Ovary (tissue), 9 donors: ENCODE results near the gene ZSWIM6. TPM values are rescaled to one million over a fixed set of nuclear protein-coding genes. Genes with fewer than 3 reads are reported as not detected.

Experiments used
- DNase-seq, 5 donors: peaks; one replicate each; pipeline ENCODE4 v3.0.0-alpha.2; 2019 to 2020
- H3K27ac ChIP-seq, 2 donors: fragments of 200-600 bp; one replicate each; pipeline versions ENCODE4 v1.5.1 to v1.8.0; 2019 to 2022
- H3K27me3 ChIP-seq: fragments of 200-600 bp; one replicate; pipeline ENCODE4 v1.8.0; 2022
- H3K36me3 ChIP-seq: fragments of 200-600 bp; sonication (generic); one replicate; pipeline ENCODE4 v1.5.1; 2019
- H3K4me1 ChIP-seq: one replicate; pipeline ENCODE4 v1.8.1; 2013; ENCODE audit warnings: mild to moderate bottlenecking, moderate library complexity; ENCODE audit not compliant: insufficient read depth
- H3K4me3 ChIP-seq: fragments of 200-600 bp; sonication (generic); one replicate; pipeline ENCODE4 v1.5.1; 2017
- H3K9me3 ChIP-seq, 2 donors: fragments of 200-600 bp in 1 of 2; sonication (generic) in 1 of 2; one replicate each; pipeline versions ENCODE4 v1.5.1 to v1.8.1; 2013 to 2019; ENCODE audit warnings: mild to moderate bottlenecking in 1 of 2, moderate library complexity in 1 of 2
- EP300 ChIP-seq: sonication (generic); formaldehyde crosslinking; IDR thresholded peaks from one replicate; pipeline ENCODE4 v1.6.1; 2017; ENCODE audit warnings: antibody characterized with exemption
- POLR2A ChIP-seq: fragments of 450-650 bp; IDR thresholded peaks from one replicate; pipeline ENCODE4 v1.6.1; 2017; ENCODE audit warnings: antibody characterized with exemption, mild to moderate bottlenecking, moderate library complexity
- WGBS, 3 donors: extraction: QIAGEN DNeasy Blood & Tissue Kit in 1 of 3; methylation state at CpG; one replicate each; pipeline versions ENCODE4 v1.1.5 to v1.1.7; 2013 to 2017; 5-methylcytosine and 5-hydroxymethylcytosine counted together
- intact Hi-C, 4 donors: fragments of 100-400 bp; cut with DNase I; formaldehyde crosslinking; loops; one replicate each; pipeline versions ENCODE4 v1.11.0 to v1.15.1; 2022 to 2023
- polyA plus RNA-seq, 2 donors: library from polyadenylated mRNA; stranded (reverse); fragments of 200-250 nt in 1 of 2; fragments of 350-450 nt in 1 of 2; fragmentation: Illumina TruSeq in 1 of 2; extraction: RNeasy Lipid Tissue Mini Kit (QIAGEN cat#74804) in 1 of 2; gene quantifications; one replicate each; pipeline ENCODE4 v1.2.3, GENCODE V29; 2013 to 2014
- total RNA-seq, 7 donors: library from RNA; depleted of rRNA in 2 of 7; stranded (reverse); fragments of >200 nt in 2 of 7; fragmentation: NEBNext Ultra II Directional in 3 of 7; extraction: Animal tissue kit (Norgen Biotek cat#: 25700) in 3 of 7; gene quantifications; one replicate each; pipeline versions ENCODE4 v1.1.0 to v1.2.4, GENCODE V29; 2016 to 2023
- TF ChIP-seq, protein P1 (sequence below), 3 donors: fragments of 450-650 bp in 2 of 3; fragments of 200-600 bp in 1 of 3; IDR thresholded peaks; one replicate each; pipeline versions ENCODE4 v1.5.1 to v1.8.0; 2016 to 2022; ENCODE audit warnings: antibody characterized with exemption in 3 of 3, mild to moderate bottlenecking in 1 of 3
- donor health status: DM: no; HTN: no; CAD: no; lungs with moderate emphysema.
- donor health status: DM: no; HTN: no; CAD: no.
- donor health status: Bipolar disorder and iron deficiency.
- donor health status: DM: yes; HTN: yes; CAD: no.
- donor health status: DM: no; HTN: no; CAD: no.
- donor health status: DM: yes; HTN: yes; CAD: no.

ZSWIM6 gene
- total and polyA plus RNA-seq, 9 donors, result 4.1 to 15.3 (median 10.6) TPM

DNA sequence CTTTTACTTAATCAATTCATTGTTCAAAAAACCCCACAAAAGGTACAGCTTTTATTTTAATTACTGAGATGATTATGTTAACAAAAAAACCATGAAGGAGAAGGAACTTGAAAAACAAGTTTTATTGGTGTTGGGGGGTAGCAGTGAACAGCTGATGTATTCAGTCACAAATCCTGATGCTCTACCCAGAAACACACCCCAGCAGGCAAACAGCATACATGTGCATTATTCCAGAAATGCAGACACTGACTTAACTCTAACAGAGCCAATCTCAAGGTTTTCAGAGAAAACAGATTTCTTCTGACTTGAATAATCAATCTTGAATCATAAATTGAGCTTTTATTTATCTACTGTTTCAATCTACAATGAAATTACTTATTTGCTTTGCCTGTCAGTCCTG lies 175.2 kb downstream of the ZSWIM6 start:
- H3K4me1 ChIP-seq, result no peaks in the 10 kb centered on the region
- no peaks in the 10 kb centered on the region for H3K27me3 ChIP-seq
- intact Hi-C loops, result no loop called here
- TF ChIP-seq, protein P1, sequence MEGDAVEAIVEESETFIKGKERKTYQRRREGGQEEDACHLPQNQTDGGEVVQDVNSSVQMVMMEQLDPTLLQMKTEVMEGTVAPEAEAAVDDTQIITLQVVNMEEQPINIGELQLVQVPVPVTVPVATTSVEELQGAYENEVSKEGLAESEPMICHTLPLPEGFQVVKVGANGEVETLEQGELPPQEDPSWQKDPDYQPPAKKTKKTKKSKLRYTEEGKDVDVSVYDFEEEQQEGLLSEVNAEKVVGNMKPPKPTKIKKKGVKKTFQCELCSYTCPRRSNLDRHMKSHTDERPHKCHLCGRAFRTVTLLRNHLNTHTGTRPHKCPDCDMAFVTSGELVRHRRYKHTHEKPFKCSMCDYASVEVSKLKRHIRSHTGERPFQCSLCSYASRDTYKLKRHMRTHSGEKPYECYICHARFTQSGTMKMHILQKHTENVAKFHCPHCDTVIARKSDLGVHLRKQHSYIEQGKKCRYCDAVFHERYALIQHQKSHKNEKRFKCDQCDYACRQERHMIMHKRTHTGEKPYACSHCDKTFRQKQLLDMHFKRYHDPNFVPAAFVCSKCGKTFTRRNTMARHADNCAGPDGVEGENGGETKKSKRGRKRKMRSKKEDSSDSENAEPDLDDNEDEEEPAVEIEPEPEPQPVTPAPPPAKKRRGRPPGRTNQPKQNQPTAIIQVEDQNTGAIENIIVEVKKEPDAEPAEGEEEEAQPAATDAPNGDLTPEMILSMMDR (IDR thresholded peaks at IDR 0.05), result no peak
- no peak for TF ChIP-seq POLR2A
- TF ChIP-seq EP300, result no peak
- H3K4me3 ChIP-seq, result no peak overlapping the region
- H3K36me3 ChIP-seq, result no peaks in the 10 kb centered on the region
- no peak for DNase-seq
- no peaks in the 10 kb centered on the region for H3K9me3 ChIP-seq
- no peak overlapping the region for H3K27ac ChIP-seq

DNA sequence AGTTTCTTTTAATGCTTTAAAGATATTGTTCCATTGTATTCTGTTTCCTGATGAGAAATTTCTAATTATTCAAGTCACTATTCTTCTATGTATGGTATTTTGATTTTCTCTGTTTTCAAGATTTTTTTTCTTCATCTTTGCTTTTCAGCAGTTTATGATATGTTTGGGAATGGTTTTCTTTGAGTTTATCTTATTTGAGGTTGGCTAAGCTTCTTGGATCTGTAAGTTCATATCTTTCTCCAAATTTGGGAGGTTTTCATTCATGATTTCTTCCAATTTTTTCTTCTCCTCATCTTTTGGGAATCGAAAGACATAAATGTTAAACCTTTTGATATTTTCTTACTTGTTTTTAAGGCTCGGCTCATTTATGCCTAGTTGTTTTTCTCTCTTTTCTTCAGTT lies 184.9 kb downstream of the ZSWIM6 start:
- H3K4me3 ChIP-seq, result no peak overlapping the region
- TF ChIP-seq POLR2A (no peak), EP300 (no peak)
- TF ChIP-seq, protein P1 (IDR thresholded peaks at IDR 0.05), result no peak
- no peaks in the 10 kb centered on the region for H3K27me3 ChIP-seq
- H3K36me3 ChIP-seq, result no peaks in the 10 kb centered on the region
- DNase-seq, result no peak
- H3K4me1 ChIP-seq, result no peaks in the 10 kb centered on the region
- WGBS, 3 donors, result 97 to 100% (median 98%) methylated on average over 2 of the region's 2 CpGs
- H3K9me3 ChIP-seq, result no peaks in the 10 kb centered on the region
- intact Hi-C loops, result no loop called here
- H3K27ac ChIP-seq, result no peak overlapping the region

DNA sequence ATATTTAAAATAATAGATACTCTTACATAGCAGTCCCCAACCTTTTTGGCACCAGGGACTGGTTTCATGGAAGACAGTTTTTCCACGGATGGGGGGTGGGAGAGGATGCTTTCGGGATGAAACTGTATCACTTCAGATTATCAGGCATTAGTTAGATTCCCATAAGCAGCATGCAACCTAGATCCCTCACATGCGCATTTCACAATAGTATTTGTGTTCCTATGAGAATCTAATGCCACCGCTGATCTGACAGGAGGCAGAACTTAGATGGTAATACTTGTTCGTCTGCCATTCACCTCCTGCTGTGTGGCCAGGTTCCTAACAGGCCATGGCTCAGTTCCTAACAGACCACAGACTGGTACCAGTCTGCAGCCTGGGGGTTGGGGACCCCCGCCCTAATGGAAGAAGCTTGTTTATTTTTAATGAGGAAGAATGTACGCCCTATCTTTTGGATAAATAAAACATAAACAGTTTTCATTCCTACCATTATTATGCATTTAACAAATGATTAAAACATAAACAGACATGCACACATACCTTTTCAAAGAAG lies 187.7 kb downstream of the ZSWIM6 start:
- no peak overlapping the region for H3K4me3 ChIP-seq
- no peaks in the 10 kb centered on the region for H3K9me3 ChIP-seq
- DNase-seq, result no peak
- no peaks in the 10 kb centered on the region for H3K36me3 ChIP-seq
- no peak for TF ChIP-seq POLR2A
- TF ChIP-seq, protein P1 (IDR thresholded peaks at IDR 0.05), result no peak
- TF ChIP-seq EP300, result no peak
- H3K27ac ChIP-seq, result no peak overlapping the region
- H3K27me3 ChIP-seq, result no peaks in the 10 kb centered on the region
- no peaks in the 10 kb centered on the region for H3K4me1 ChIP-seq
- intact Hi-C loops, result no loop called here
- WGBS, 3 donors, result 33 to 44% (median 43%) methylated on average over 7 of the region's 7 CpGs

DNA sequence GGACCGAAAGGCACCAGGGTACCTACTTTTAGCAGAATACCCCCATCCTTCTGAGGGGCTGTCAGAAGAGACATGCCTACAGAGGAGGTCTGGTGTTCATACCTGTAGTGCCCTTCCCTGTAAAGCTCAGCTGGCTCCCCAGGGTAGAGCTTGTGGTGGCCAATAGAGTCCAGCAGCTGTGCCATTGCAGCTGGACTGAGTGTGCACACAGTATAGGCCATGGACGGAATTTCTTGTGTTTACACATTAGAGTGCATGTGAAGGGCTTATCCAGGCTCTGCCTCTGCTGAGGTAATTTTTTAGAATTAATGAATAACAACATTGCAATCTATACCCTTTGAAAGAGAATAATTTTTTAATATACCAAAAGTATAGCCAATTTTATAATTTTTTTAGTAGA lies 191.0 kb downstream of the ZSWIM6 start:
- Histone ChIP-seq H3K9me3 (no peaks in the 10 kb centered on the region), H3K27me3 (no peaks in the 10 kb centered on the region), H3K36me3 (no peaks in the 10 kb centered on the region), H3K4me1 (no peaks in the 10 kb centered on the region), H3K4me3 (no peak overlapping the region), H3K27ac (no peak overlapping the region)
- TF ChIP-seq, protein P1 (IDR thresholded peaks at IDR 0.05), result no peak
- TF ChIP-seq EP300 (no peak), POLR2A (no peak)
- 94 to 98% (median 97%) methylated on average over 2 of the region's 2 CpGs for WGBS, 3 donors
- no peak for DNase-seq
- intact Hi-C loops, result no loop called here
